GM21825 (cell line): ENCODE measurements around the gene CACNG6.

ENCODE experiments used
- ATAC-seq: cut with Tn5 transposase; IDR thresholded peaks from one replicate; pipeline ENCODE4 v1.9.1; 2021; ENCODE audit warnings: mild to moderate bottlenecking, moderate library complexity; ENCODE audit not compliant: unreplicated experiment

CACNG6 gene

DNA sequence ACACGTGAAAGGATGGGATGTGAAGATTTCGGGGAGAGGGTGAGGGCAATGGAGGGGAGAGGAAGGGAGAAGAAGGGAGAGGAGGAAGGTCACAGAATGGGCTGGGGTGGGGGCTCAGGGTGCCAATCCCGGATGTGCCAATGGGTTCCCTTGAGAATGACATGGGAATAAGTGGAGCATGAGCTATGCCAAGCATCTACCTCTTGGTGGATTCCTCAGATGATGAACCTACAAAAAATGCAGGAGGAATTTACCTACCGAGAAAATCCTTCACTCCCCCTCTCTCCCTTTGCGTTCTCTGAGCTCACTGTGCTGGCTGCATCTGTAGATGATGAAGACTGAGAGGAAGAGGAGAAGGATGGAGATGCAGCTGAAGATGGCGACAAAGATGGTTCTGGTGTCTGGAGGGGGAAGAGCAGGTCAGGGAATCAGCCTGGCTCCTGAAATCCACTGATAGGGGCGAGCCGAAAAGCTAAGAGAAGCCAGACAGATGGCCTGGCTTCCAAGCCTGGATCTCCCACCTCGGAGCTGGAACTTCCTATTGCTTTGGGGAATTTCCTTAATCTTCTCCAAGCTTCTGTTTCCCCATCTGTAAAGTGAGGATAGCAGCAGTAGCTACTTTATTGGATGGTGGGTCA is 50.7 kb downstream of the CACNG6 start:
- no peak for ATAC-seq

DNA sequence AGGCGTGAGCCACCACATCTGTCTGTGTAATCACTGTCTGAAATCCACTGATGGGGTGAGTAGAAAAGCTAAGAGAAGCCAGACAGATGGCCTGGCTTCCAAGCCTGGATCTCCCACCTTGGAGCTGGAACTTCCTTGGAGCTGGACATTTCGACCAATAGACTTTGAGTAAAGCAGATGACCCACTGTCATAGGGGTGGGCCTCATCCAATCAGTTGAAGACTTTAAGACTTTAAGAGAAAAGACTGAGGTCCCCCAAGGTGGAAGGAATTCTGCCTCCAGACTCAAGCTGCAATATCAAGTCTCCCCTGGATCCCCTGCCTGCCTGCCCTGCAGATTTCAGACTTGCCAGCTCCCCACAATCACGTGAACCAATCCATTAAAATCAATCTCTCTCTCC is 51.6 kb downstream of the CACNG6 start:
- ATAC-seq = no peak

DNA sequence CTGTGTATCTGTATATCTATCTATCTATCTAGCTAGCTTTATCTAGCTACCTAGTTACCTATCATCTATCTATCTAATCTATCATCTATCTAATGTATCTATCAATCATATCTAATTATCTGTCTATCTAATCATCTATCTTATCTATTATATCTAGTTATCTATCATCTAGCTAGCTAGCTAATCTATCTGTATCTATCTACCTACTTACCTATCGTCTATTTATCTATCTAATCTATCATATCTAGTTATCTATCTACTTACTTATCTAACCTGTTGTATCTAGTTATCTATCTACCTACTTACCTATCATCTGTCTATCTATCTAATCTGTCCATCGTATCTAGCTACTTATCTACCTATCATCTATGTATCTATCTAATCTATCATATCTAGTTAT is 54.3 kb downstream of the CACNG6 start:
- no peak for ATAC-seq

DNA sequence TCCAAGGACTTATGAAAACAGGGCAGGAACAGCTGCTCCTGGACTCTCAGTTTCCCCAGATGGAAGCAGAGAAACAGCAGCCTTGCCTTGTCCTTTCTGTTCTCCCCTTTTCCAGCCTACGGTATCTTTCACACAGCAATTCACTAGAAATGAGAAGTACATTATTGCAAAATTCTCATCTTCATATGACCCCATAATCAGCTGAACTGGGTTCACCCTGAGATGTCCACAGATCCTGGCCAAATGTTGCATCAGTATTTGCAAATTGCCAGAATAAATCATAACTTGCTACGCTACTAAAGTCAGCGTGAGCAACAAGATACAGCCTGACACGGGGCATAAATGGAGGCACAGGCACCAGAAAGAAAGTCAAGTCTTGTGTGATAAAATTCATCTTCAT is 56.2 kb downstream of the CACNG6 start:
- ATAC-seq = no peak
